Tibial artery (tissue), 4 donors: Measurements from ENCODE around the gene PACSIN1.

Experiments
- DNase-seq, 2 donors: peaks; one replicate each; pipeline ENCODE4 v3.0.0-alpha.2; 2019
- H3K27ac ChIP-seq, 2 donors: fragments of 200-600 bp; sonication (generic) in 1 of 2; 1 replicate in 1 of 2; 2 replicates in 1 of 2; pipeline ENCODE4 v1.5.1; 2018 to 2019; ENCODE audit warnings: mild to moderate bottlenecking in 1 of 2
- H3K27me3 ChIP-seq, 2 donors: fragments of 200-600 bp; sonication (generic) in 1 of 2; one replicate each; pipeline versions ENCODE4 v1.5.1 to v1.6.0; 2016 to 2019
- H3K36me3 ChIP-seq, 3 donors: fragments of 200-600 bp; sonication (generic) in 2 of 3; one replicate each; pipeline ENCODE4 v1.5.1; 2016 to 2019; ENCODE audit warnings: mild to moderate bottlenecking in 2 of 3
- H3K4me1 ChIP-seq, 4 donors: fragments of 200-600 bp; sonication (generic) in 2 of 4; 1 replicate in 3 of 4; 2 replicates in 1 of 4; pipeline ENCODE4 v1.5.1; 2016 to 2019
- H3K4me3 ChIP-seq, 2 donors: fragments of 200-600 bp; sonication (generic) in 1 of 2; 1 replicate in 1 of 2; 2 replicates in 1 of 2; pipeline ENCODE4 v1.5.1; 2018 to 2019; ENCODE audit warnings: mild to moderate bottlenecking in 2 of 2
- H3K9me3 ChIP-seq, 3 donors: fragments of 200-600 bp; sonication (generic) in 1 of 3; one replicate each; pipeline ENCODE4 v1.5.1; 2016 to 2019
- CTCF ChIP-seq, 2 experiments: fragments of 200-600 bp in 1 of 2; fragments of 450-650 bp in 1 of 2; IDR thresholded peaks; one replicate each; pipeline ENCODE4 v1.5.1; 2017 to 2019; ENCODE audit warnings: antibody characterized with exemption in 2 of 2, mild to moderate bottlenecking in 1 of 2, moderate library complexity in 1 of 2
- intact Hi-C: fragments of 100-400 bp; cut with DNase I; formaldehyde crosslinking; loops from one replicate; pipeline ENCODE4 v1.15.0; 2023; ENCODE audit warnings: low total_unique reads

The PACSIN1 gene

GRCh38 chr6:34535199-34535598 lies 69.3 kb downstream of the PACSIN1 start:
- Histone ChIP-seq H3K27me3 (no peaks in the 10 kb centered on the region), H3K27ac (no peak overlapping the region), H3K36me3 (no peaks in the 10 kb centered on the region), H3K4me3 (no peak overlapping the region), H3K9me3 (no peaks in the 10 kb centered on the region), H3K4me1 (peaks cover 0 to 7% (median 0%) of the 10 kb centered on the region in 4 donors)
- DNase-seq = no peak
- no peak for TF ChIP-seq CTCF (IDR thresholded peaks at IDR 0.05)
- intact Hi-C loops = no loop called here

- Histone ChIP-seq H3K27me3 (no peaks in the 10 kb centered on the region), H3K4me1 (peaks cover 0 to 7% (median 0%) of the 10 kb centered on the region in 4 donors), H3K27ac (no peak overlapping the region), H3K36me3 (no peaks in the 10 kb centered on the region), H3K4me3 (no peak overlapping the region), H3K9me3 (no peaks in the 10 kb centered on the region)
- intact Hi-C loops = no loop called here
- DNase-seq = no peak
- no peak for TF ChIP-seq CTCF (IDR thresholded peaks at IDR 0.05)
Observed at GRCh38 chr6:34535646-34536045, 69.8 kb downstream of the PACSIN1 start.

GRCh38 chr6:34536251-34536958 lies 70.5 kb downstream of the PACSIN1 start:
- Histone ChIP-seq H3K27me3 (no peaks in the 10 kb centered on the region), H3K4me3 (no peak overlapping the region), H3K27ac (no peak overlapping the region), H3K4me1 (peaks cover 0 to 7% (median 0%) of the 10 kb centered on the region in 4 donors), H3K9me3 (no peaks in the 10 kb centered on the region), H3K36me3 (no peaks in the 10 kb centered on the region)
- TF ChIP-seq CTCF (IDR thresholded peaks at IDR 0.05) = no peak
- intact Hi-C loops = no loop called here
- no peak for DNase-seq

- intact Hi-C loops = no loop called here
- Histone ChIP-seq H3K27me3 (no peaks in the 10 kb centered on the region), H3K4me1 (peaks cover 0 to 7% (median 0%) of the 10 kb centered on the region in 4 donors), H3K9me3 (no peaks in the 10 kb centered on the region), H3K27ac (no peak overlapping the region), H3K4me3 (no peak overlapping the region), H3K36me3 (no peaks in the 10 kb centered on the region)
- TF ChIP-seq CTCF (IDR thresholded peaks at IDR 0.05) = no peak
- no peak for DNase-seq
Observed at GRCh38 chr6:34536959-34537848, 71.3 kb downstream of the PACSIN1 start.

- intact Hi-C loops = no loop called here
Observed at GRCh38 chr6:34537922-34538550, 72.2 kb downstream of the PACSIN1 start.

More at GRCh38 chr6:34537922-34538550, 72.2 kb downstream of the PACSIN1 start:
- H3K4me1 ChIP-seq = peaks cover 0 to 7% (median 0%) of the 10 kb centered on the region in 4 donors
- no peaks in the 10 kb centered on the region for H3K9me3 ChIP-seq
- DNase-seq = no peak
- no peaks in the 10 kb centered on the region for H3K36me3 ChIP-seq
- no peak overlapping the region for H3K4me3 ChIP-seq
- no peak for TF ChIP-seq CTCF (IDR thresholded peaks at IDR 0.05)
- H3K27ac ChIP-seq = no peak overlapping the region
- no peaks in the 10 kb centered on the region for H3K27me3 ChIP-seq
